Measurements from ENCODE around the gene CXADR.

CXADR gene

GRCh38 chr21:17612565-17613241 is 99.9 kb downstream of the CXADR start, which contains the start of gene BTG3:
TSS of gene BTG3 (minus strand) at chr21:17612901. CDS start at chr21:17609144, 3,757 bp downstream.
- peak; percentile 64 to 75 (median 65) for DNase-seq
- Histone ChIP-seq H3K4me1 (ENCODE audit: control insufficient read depth, insufficient read depth, low read length, poor library complexity, severe bottlenecking) (peaks cover 6% of the 10 kb centered on the region), H3K9me3 (ENCODE audit: control insufficient read depth, low read length) (no peaks in the 10 kb centered on the region), H3K36me3 (ENCODE audit: control insufficient read depth, insufficient read depth, low read length) (no peaks in the 10 kb centered on the region), H3K27me3 (replicated peaks; ENCODE audit: control insufficient read depth, insufficient read depth, low read length, poor library complexity, severe bottlenecking) (no peaks in the 10 kb centered on the region), H3K4me3 (ENCODE audit: insufficient read depth, low read depth, low read length, poor library complexity, severe bottlenecking) (peak within 1 kb of the TSS; percentile 88), H3K27ac (ENCODE audit: insufficient read depth, low read length, poor library complexity, severe bottlenecking) (peak within 1 kb of the TSS; percentile 74)

GRCh38 chr21:17613242-17613676 is 100.4 kb downstream of the CXADR start:
- H3K27ac ChIP-seq (ENCODE audit: insufficient read depth, low read length, poor library complexity, severe bottlenecking): peak overlapping the region; percentile 15
- peaks cover 6% of the 10 kb centered on the region for H3K4me1 ChIP-seq (ENCODE audit: control insufficient read depth, insufficient read depth, low read length, poor library complexity, severe bottlenecking)
- DNase-seq: peak in 2 of 3 donors; percentile 1 to 17
- no peaks in the 10 kb centered on the region for H3K36me3 ChIP-seq (ENCODE audit: control insufficient read depth, insufficient read depth, low read length)
- H3K27me3 ChIP-seq (replicated peaks; ENCODE audit: control insufficient read depth, insufficient read depth, low read length, poor library complexity, severe bottlenecking): no peaks in the 10 kb centered on the region
- H3K4me3 ChIP-seq (ENCODE audit: insufficient read depth, low read depth, low read length, poor library complexity, severe bottlenecking): peak overlapping the region; percentile 88
- no peaks in the 10 kb centered on the region for H3K9me3 ChIP-seq (ENCODE audit: control insufficient read depth, low read length)

GRCh38 chr21:17616831-17617230 is 104.0 kb downstream of the CXADR start:
- DNase-seq: no peak
- Histone ChIP-seq H3K27ac (ENCODE audit: insufficient read depth, low read length, poor library complexity, severe bottlenecking) (no peak overlapping the region), H3K27me3 (replicated peaks; ENCODE audit: control insufficient read depth, insufficient read depth, low read length, poor library complexity, severe bottlenecking) (no peaks in the 10 kb centered on the region)

GRCh38 chr21:17622018-17622417 is 109.2 kb downstream of the CXADR start:
- no peaks in the 10 kb centered on the region for H3K36me3 ChIP-seq (ENCODE audit: control insufficient read depth, insufficient read depth, low read length)
- no peak overlapping the region for H3K27ac ChIP-seq (ENCODE audit: insufficient read depth, low read length, poor library complexity, severe bottlenecking)
- H3K9me3 ChIP-seq (ENCODE audit: control insufficient read depth, low read length): no peaks in the 10 kb centered on the region
- H3K4me3 ChIP-seq (ENCODE audit: insufficient read depth, low read depth, low read length, poor library complexity, severe bottlenecking): no peak overlapping the region
- no peak for DNase-seq
- H3K27me3 ChIP-seq (replicated peaks; ENCODE audit: control insufficient read depth, insufficient read depth, low read length, poor library complexity, severe bottlenecking): no peaks in the 10 kb centered on the region
- H3K4me1 ChIP-seq (ENCODE audit: control insufficient read depth, insufficient read depth, low read length, poor library complexity, severe bottlenecking): no peaks in the 10 kb centered on the region

More at GRCh38 chr21:17616831-17617230, 104.0 kb downstream of the CXADR start:
- Histone ChIP-seq H3K4me1 (ENCODE audit: control insufficient read depth, insufficient read depth, low read length, poor library complexity, severe bottlenecking) (no peaks in the 10 kb centered on the region), H3K4me3 (ENCODE audit: insufficient read depth, low read depth, low read length, poor library complexity, severe bottlenecking) (no peak overlapping the region), H3K36me3 (ENCODE audit: control insufficient read depth, insufficient read depth, low read length) (no peaks in the 10 kb centered on the region), H3K9me3 (ENCODE audit: control insufficient read depth, low read length) (no peaks in the 10 kb centered on the region)

GRCh38 chr21:17631195-17631594 is 118.4 kb downstream of the CXADR start:
- no peaks in the 10 kb centered on the region for H3K27me3 ChIP-seq (replicated peaks; ENCODE audit: control insufficient read depth, insufficient read depth, low read length, poor library complexity, severe bottlenecking)
- H3K4me3 ChIP-seq (ENCODE audit: insufficient read depth, low read depth, low read length, poor library complexity, severe bottlenecking): no peak overlapping the region
- no peaks in the 10 kb centered on the region for H3K4me1 ChIP-seq (ENCODE audit: control insufficient read depth, insufficient read depth, low read length, poor library complexity, severe bottlenecking)
- H3K36me3 ChIP-seq (ENCODE audit: control insufficient read depth, insufficient read depth, low read length): no peaks in the 10 kb centered on the region
- no peak overlapping the region for H3K27ac ChIP-seq (ENCODE audit: insufficient read depth, low read length, poor library complexity, severe bottlenecking)
- H3K9me3 ChIP-seq (ENCODE audit: control insufficient read depth, low read length): no peaks in the 10 kb centered on the region
- DNase-seq: no peak

- Histone ChIP-seq H3K27ac (ENCODE audit: insufficient read depth, low read length, poor library complexity, severe bottlenecking) (no peak overlapping the region), H3K4me3 (ENCODE audit: insufficient read depth, low read depth, low read length, poor library complexity, severe bottlenecking) (no peak overlapping the region), H3K4me1 (ENCODE audit: control insufficient read depth, insufficient read depth, low read length, poor library complexity, severe bottlenecking) (no peaks in the 10 kb centered on the region), H3K27me3 (replicated peaks; ENCODE audit: control insufficient read depth, insufficient read depth, low read length, poor library complexity, severe bottlenecking) (no peaks in the 10 kb centered on the region), H3K9me3 (ENCODE audit: control insufficient read depth, low read length) (no peaks in the 10 kb centered on the region), H3K36me3 (ENCODE audit: control insufficient read depth, insufficient read depth, low read length) (no peaks in the 10 kb centered on the region)
- no peak for DNase-seq
Measured at GRCh38 chr21:17636711-17637110, 123.9 kb downstream of the CXADR start.

- H3K4me1 ChIP-seq (ENCODE audit: control insufficient read depth, insufficient read depth, low read length, poor library complexity, severe bottlenecking): no peaks in the 10 kb centered on the region
- DNase-seq: no peak
- no peaks in the 10 kb centered on the region for H3K9me3 ChIP-seq (ENCODE audit: control insufficient read depth, low read length)
- no peaks in the 10 kb centered on the region for H3K27me3 ChIP-seq (replicated peaks; ENCODE audit: control insufficient read depth, insufficient read depth, low read length, poor library complexity, severe bottlenecking)
- H3K4me3 ChIP-seq (ENCODE audit: insufficient read depth, low read depth, low read length, poor library complexity, severe bottlenecking): no peak overlapping the region
- H3K36me3 ChIP-seq (ENCODE audit: control insufficient read depth, insufficient read depth, low read length): no peaks in the 10 kb centered on the region
- no peak overlapping the region for H3K27ac ChIP-seq (ENCODE audit: insufficient read depth, low read length, poor library complexity, severe bottlenecking)
Measured at GRCh38 chr21:17640821-17641220, 128.0 kb downstream of the CXADR start.
